SH-SY5Y (cell line): ENCODE measurements around the gene SELENOT.

ENCODE experiments used
- GATA2 ChIP-seq: IDR thresholded peaks from 2 replicates; pipeline ENCODE4 v1.6.1; 2011; ENCODE audit warnings: mild to moderate bottlenecking, low read depth, low read length
- GATA3 ChIP-seq: IDR thresholded peaks from 2 replicates; pipeline ENCODE4 v1.6.1; 2011; ENCODE audit warnings: low read depth, mild to moderate bottlenecking, low read length, moderate library complexity

- TF ChIP-seq GATA2 (no peak), GATA3 (no peak)
Measured at GRCh38 chr3:150581174-150581573, 21.9 kb upstream of the SELENOT start.
